GM10266 (cell line): ENCODE data around the gene CCN2.
"Not testable (repeated sequence)": the region's sequence is repeated elsewhere in the genome, so short reads cannot be mapped to it uniquely, and the experiment has no call there.

ENCODE experiments used
- DNase-seq: peaks from one replicate; pipeline ENCODE4 v3.0.0; 2012; ENCODE audit errors: extremely low spot score
- CTCF ChIP-seq: IDR thresholded peaks from 2 replicates; pipeline ENCODE4 v1.5.1; 2012; ENCODE audit warnings: mild to moderate bottlenecking, low read depth; ENCODE audit not compliant: control insufficient read depth, insufficient read depth; ENCODE audit errors: missing control alignments

Gene CCN2

DNA sequence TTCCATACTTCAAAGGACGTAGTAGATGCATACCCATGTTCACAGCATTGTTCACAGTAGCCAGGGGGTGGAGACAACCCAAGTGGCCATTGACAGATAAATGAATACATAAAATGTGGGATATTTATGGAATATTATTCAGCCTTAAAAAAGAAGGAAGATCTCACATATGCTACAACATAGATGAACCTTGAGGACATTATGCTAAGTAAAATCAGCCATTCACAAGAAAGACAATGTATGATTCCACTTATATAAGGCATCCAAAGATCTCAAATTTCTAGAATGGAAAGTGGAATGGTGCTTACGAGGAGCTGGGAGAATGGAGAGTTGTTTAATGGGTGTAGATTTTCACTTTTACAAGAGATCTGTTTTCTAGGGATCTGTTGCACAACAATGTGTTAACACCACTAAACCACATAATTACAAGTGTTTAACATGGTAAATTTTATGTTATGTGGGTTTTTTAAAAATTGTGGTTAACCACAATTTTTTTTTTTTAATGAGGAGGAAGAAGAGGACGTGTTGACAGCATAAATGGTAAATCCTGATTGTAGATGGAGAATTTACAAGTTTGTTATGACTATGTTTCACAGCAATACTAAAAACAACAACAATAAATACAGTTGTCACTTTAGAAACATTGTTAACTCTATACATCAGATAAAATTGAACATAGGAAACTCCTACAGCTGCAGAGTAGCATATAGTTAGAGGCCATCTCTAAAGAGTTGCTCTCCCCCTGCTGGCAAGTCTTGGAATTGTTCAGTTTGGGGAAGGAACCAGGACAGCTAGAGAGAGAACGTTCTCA lies 41.6 kb downstream of the CCN2 start:
- peak; percentile 85 for TF ChIP-seq CTCF
- DNase-seq, result peak; percentile 50

- DNase-seq, result not testable (repeated sequence)
Observed at GRCh38 chr6:131908787-131909186, 42.4 kb downstream of the CCN2 start.

GRCh38 chr6:131903734-131904133 lies 47.4 kb downstream of the CCN2 start:
- not testable (repeated sequence) for DNase-seq

DNA sequence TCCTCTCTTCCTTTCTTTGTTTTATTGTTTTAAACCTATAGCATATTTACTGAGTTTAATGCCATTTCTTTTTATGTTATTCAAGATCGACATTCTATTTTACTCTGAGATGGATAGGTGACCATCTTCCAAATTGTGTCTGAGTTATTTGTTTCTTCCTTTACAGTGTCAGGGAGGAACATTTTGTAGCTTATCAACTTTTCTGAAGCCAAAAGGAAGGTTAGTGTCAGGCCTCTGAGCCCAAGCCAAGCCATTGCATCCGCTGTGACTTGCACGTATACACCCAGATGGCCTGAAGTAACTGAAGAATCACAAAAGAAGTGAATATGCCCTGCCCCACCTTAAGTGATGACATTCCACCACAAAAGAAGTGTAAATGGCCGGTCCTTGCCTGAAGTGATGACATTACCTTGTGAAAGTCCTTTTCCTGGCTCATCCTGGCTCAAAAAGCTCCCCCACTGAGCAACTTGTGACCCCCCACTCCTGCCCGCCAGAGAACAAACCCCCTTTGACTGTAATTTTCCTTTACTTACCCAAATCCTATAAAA lies 49.8 kb downstream of the CCN2 start:
- not testable (repeated sequence) for DNase-seq

DNA sequence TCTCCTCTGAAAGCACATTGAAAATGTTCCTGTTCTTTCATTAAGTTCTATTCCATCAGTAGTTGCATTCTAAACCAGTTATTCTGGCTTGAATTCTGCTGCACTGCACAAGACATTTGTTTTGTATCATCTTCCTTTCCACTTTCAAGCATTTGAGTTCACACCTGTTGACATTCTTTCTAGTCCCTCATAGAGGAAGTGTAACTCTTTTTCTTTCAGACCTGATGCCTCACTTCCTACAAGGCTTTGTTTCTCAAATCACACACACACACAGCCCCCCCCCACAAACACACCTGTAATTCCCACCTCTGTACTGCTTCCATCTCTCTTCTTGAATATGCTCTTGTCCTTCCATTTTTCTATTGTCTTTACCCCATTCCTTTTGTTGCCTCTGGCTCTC lies 50.9 kb downstream of the CCN2 start:
- no peak for TF ChIP-seq CTCF

GRCh38 chr6:131898718-131899117 lies 52.5 kb downstream of the CCN2 start:
- no peak for DNase-seq
- no peak for TF ChIP-seq CTCF

More for the DNA sequence above, 50.9 kb downstream of the CCN2 start:
- DNase-seq, result no peak
